ENCODE measurements around the gene CDCA5.

DNA sequence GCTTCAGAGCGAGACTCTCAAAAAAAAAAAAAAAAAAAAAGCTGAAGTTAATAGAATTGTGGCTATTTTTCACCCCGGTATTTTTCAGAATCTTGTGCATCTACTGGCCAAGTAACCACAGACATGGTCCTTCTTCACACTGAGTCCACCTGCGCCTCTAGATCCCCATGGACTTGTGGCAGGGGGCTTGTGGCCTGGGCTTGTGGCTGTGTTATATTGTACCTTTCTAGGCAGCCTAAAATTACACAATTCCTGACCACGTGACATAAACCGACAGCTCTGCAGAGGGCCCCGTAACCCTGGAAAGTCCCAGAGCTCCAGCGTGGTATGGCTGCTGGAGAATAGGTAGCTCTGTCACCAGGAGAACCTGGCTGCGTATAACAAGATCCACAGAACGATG, 14.6 kb downstream of the CDCA5 start:
- TF ChIP-seq POLR2AphosphoS5 (IDR thresholded peaks at IDR 0.05; ENCODE audit: insufficient read depth in 1 of 2, low read depth in 1 of 2) (no peak), POLR2A (IDR thresholded peaks at IDR 0.05) (no peak)
- TF ChIP-seq, protein P1, sequence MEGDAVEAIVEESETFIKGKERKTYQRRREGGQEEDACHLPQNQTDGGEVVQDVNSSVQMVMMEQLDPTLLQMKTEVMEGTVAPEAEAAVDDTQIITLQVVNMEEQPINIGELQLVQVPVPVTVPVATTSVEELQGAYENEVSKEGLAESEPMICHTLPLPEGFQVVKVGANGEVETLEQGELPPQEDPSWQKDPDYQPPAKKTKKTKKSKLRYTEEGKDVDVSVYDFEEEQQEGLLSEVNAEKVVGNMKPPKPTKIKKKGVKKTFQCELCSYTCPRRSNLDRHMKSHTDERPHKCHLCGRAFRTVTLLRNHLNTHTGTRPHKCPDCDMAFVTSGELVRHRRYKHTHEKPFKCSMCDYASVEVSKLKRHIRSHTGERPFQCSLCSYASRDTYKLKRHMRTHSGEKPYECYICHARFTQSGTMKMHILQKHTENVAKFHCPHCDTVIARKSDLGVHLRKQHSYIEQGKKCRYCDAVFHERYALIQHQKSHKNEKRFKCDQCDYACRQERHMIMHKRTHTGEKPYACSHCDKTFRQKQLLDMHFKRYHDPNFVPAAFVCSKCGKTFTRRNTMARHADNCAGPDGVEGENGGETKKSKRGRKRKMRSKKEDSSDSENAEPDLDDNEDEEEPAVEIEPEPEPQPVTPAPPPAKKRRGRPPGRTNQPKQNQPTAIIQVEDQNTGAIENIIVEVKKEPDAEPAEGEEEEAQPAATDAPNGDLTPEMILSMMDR (IDR thresholded peaks at IDR 0.05) = no peak
